HepG2 (cell line): Measurements from ENCODE around the gene DELE1. TPM values are rescaled to one million over a fixed set of nuclear protein-coding genes. Genes with fewer than 3 reads are reported as not detected.
A peak's percentile ranks its signal among the peaks of the same experiment; 100 is the strongest.

ENCODE experiments used
- CBX1 ChIP-seq: IDR thresholded peaks from one replicate; pipeline ENCODE4 v1.6.1; 2016; ENCODE audit warnings: antibody characterized with exemption, low read depth
- KAT7 ChIP-seq: IDR thresholded peaks from 2 replicates; pipeline ENCODE4 v1.6.1; 2018; ENCODE audit warnings: borderline replicate concordance, missing compliant biosample characterization
- MTF1 ChIP-seq: sonication (generic); formaldehyde crosslinking; IDR thresholded peaks from 2 replicates; pipeline ENCODE4 v1.5.0; 2020; ENCODE audit warnings: missing genetic modification reagents
- PREB ChIP-seq: sonication (generic); formaldehyde crosslinking; IDR thresholded peaks from 2 replicates; pipeline ENCODE4 v1.4.0; 2020; ENCODE audit warnings: missing genetic modification reagents
- REL ChIP-seq: sonication (generic); formaldehyde crosslinking; conservative IDR thresholded peaks from 2 replicates; pipeline ENCODE4 v1.8.0; 2022; ENCODE audit warnings: mild to moderate bottlenecking, missing genetic modification reagents, moderate library complexity
- RXRA ChIP-seq: sonication (generic); formaldehyde crosslinking; IDR thresholded peaks from 2 replicates; pipeline ENCODE4 v1.5.1; 2020; ENCODE audit warnings: missing genetic modification reagents
- TOPORS ChIP-seq: sonication (generic); formaldehyde crosslinking; IDR thresholded peaks from 2 replicates; pipeline ENCODE4 v1.8.0; 2023; ENCODE audit warnings: mild to moderate bottlenecking, missing genetic modification reagents
- U2AF1 ChIP-seq: fragments of 200-400 bp; formaldehyde crosslinking; optimal IDR thresholded peaks from 2 replicates; pipeline ENCODE3; 2017; ENCODE audit warnings: mild to moderate bottlenecking, low read depth, low read length
- ZNF121 ChIP-seq: sonication (generic); formaldehyde crosslinking; IDR thresholded peaks from 2 replicates; pipeline ENCODE4 v1.5.0; 2020; ENCODE audit warnings: mild to moderate bottlenecking, missing genetic modification reagents
- ZNF136 ChIP-seq: sonication (generic); formaldehyde crosslinking; IDR thresholded peaks from 2 replicates; pipeline ENCODE4 v1.8.1; 2022; ENCODE audit warnings: low read depth, mild to moderate bottlenecking, moderate library complexity, missing genetic modification reagents
- ZNF256 ChIP-seq: sonication (generic); formaldehyde crosslinking; conservative IDR thresholded peaks from 2 replicates; pipeline ENCODE4 v1.4.0; 2020; ENCODE audit warnings: missing genetic modification reagents
- ZNF383 ChIP-seq: sonication (generic); formaldehyde crosslinking; IDR thresholded peaks from 2 replicates; pipeline ENCODE4 v1.4.0; 2020; ENCODE audit warnings: missing genetic modification reagents, mild to moderate bottlenecking, borderline replicate concordance
- ZNF746 ChIP-seq: sonication (generic); formaldehyde crosslinking; IDR thresholded peaks from 2 replicates; pipeline ENCODE4 v1.8.0; 2022; ENCODE audit warnings: mild to moderate bottlenecking, missing genetic modification reagents
- ZSCAN29 ChIP-seq: sonication (generic); formaldehyde crosslinking; conservative IDR thresholded peaks from 2 replicates; pipeline ENCODE4 v1.4.0; 2020; ENCODE audit warnings: mild to moderate bottlenecking, missing genetic modification reagents
- polyA plus RNA-seq, 8 experiments: library from polyadenylated mRNA; depleted of rRNA in 3 of 8; stranded (reverse) in 7 of 8; unstranded in 1 of 8; fragments of >200 nt; fragmentation: Illumina TruSeq in 4 of 8; extraction: Trizol in 4 of 8; gene quantifications; 2 replicates each; pipeline versions ENCODE4 v1.2.1 to v1.2.3, GENCODE V29; 2011 to 2016; ENCODE audit warnings: low read depth in 4 of 8, missing spikeins in 1 of 8, mixed read lengths in 1 of 8; ENCODE audit not compliant: insufficient read depth in 1 of 8
- total RNA-seq, 5 experiments: library from RNA; depleted of rRNA; stranded (reverse); fragments of >200 nt; fragmentation: Illumina TruSeq; extraction: Trizol; gene quantifications; 2 replicates each; pipeline ENCODE4 v1.2.3, GENCODE V29; 2016; ENCODE audit warnings: low read depth in 1 of 5
- TF ChIP-seq, protein P1 (sequence below), 2 experiments: sonication (generic) in 1 of 2; formaldehyde crosslinking in 1 of 2; IDR thresholded peaks; 2 replicates each; pipeline versions ENCODE4 v1.6.1 to v1.9.0; 2014 to 2022; ENCODE audit warnings: antibody characterized with exemption in 1 of 2, borderline replicate concordance in 1 of 2, inconsistent platforms in 1 of 2, low read depth in 1 of 2, missing genetic modification reagents in 1 of 2
- TF ChIP-seq, protein P2 (sequence below): sonication (generic); formaldehyde crosslinking; IDR thresholded peaks from 2 replicates; pipeline ENCODE4; 2020; ENCODE audit warnings: missing genetic modification reagents, mild to moderate bottlenecking, borderline replicate concordance
- TF ChIP-seq, protein P3 (sequence below): sonication (generic); formaldehyde crosslinking; IDR thresholded peaks from 2 replicates; pipeline ENCODE4 v1.9.0; 2021; ENCODE audit warnings: missing genetic modification reagents, mild to moderate bottlenecking, borderline replicate concordance

DELE1 gene
- total and polyA plus RNA-seq, 2 of the 13 experiments (the other 11 are each of a cell fraction or from before 2014, with no cell fraction given), result 57.5 to 90.3 TPM

DNA sequence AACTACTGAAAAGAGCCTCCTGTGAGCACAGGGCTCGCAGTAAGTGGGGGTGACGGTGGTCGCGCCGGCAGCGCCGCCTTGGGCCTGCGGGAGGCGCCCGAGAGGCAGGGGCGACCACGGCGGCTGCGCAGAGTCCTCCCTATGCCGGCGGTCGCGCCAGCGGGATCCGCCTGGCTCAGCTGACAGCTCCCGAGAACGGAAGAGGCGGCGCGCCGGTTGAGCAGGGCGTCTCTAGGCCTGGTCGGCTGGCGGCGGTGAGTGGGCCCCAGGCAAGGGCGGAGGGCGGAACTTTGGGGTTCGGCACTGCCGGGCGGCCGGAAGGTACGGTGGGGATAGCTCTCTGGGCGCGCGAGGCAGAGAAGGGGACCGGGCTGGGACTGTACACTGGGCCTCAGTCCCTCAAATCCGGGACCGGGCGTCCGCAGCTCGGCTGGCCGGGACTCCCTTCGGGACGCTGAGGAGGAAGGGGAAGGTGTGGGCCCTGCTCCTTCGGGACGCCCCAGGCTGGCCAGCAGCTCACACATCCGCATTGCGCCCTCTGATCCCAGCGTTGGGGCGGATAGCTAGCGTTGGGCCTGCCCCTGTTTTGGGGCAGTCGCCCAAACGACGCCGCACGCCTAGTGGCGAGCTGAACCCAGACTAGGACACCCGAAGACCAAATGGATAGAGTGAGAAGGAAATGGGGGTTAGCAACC is 45.4 kb downstream of the DELE1 start, which contains the start of gene RNF14 (continued):
- TF ChIP-seq MTF1, result no peak
- TF ChIP-seq, protein P1, sequence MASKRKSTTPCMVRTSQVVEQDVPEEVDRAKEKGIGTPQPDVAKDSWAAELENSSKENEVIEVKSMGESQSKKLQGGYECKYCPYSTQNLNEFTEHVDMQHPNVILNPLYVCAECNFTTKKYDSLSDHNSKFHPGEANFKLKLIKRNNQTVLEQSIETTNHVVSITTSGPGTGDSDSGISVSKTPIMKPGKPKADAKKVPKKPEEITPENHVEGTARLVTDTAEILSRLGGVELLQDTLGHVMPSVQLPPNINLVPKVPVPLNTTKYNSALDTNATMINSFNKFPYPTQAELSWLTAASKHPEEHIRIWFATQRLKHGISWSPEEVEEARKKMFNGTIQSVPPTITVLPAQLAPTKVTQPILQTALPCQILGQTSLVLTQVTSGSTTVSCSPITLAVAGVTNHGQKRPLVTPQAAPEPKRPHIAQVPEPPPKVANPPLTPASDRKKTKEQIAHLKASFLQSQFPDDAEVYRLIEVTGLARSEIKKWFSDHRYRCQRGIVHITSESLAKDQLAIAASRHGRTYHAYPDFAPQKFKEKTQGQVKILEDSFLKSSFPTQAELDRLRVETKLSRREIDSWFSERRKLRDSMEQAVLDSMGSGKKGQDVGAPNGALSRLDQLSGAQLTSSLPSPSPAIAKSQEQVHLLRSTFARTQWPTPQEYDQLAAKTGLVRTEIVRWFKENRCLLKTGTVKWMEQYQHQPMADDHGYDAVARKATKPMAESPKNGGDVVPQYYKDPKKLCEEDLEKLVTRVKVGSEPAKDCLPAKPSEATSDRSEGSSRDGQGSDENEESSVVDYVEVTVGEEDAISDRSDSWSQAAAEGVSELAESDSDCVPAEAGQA (IDR thresholded peaks at IDR 0.05; ENCODE audit: low read depth), result no peak
- TF ChIP-seq, protein P1 (CRISPR knock-in tag; IDR thresholded peaks at IDR 0.05; ENCODE audit: borderline replicate concordance), result 0 out of 2 replicates have a peak, but pooled peaks have one; percentile 60
- TF ChIP-seq ZNF746 (CRISPR knock-in tag), result peak; percentile 62
- peak; percentile 57 for TF ChIP-seq CBX1
- peak; percentile 85 for TF ChIP-seq ZSCAN29 (CRISPR knock-in tag)
- peak; percentile 55; the same call in 1 of the 2 replicates for TF ChIP-seq ZNF136 (CRISPR knock-in tag)
- TF ChIP-seq, protein P2, sequence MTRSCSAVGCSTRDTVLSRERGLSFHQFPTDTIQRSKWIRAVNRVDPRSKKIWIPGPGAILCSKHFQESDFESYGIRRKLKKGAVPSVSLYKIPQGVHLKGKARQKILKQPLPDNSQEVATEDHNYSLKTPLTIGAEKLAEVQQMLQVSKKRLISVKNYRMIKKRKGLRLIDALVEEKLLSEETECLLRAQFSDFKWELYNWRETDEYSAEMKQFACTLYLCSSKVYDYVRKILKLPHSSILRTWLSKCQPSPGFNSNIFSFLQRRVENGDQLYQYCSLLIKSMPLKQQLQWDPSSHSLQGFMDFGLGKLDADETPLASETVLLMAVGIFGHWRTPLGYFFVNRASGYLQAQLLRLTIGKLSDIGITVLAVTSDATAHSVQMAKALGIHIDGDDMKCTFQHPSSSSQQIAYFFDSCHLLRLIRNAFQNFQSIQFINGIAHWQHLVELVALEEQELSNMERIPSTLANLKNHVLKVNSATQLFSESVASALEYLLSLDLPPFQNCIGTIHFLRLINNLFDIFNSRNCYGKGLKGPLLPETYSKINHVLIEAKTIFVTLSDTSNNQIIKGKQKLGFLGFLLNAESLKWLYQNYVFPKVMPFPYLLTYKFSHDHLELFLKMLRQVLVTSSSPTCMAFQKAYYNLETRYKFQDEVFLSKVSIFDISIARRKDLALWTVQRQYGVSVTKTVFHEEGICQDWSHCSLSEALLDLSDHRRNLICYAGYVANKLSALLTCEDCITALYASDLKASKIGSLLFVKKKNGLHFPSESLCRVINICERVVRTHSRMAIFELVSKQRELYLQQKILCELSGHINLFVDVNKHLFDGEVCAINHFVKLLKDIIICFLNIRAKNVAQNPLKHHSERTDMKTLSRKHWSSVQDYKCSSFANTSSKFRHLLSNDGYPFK, result peak; percentile 87
- TF ChIP-seq RXRA (CRISPR knock-in tag), result peak; percentile 74
- 0 out of 2 replicates have a peak, but pooled peaks have one; percentile 54 for TF ChIP-seq ZNF256 (CRISPR knock-in tag)
- TF ChIP-seq ZNF121 (CRISPR knock-in tag), result no peak
- peak; percentile 71; the same call in 1 of the 2 replicates for TF ChIP-seq TOPORS
- TF ChIP-seq ZNF383, result 0 out of 2 replicates have a peak, but pooled peaks have one; percentile 79
- TF ChIP-seq REL, result peak; percentile 74; the same call in 1 of the 2 replicates
- TF ChIP-seq, protein P3, sequence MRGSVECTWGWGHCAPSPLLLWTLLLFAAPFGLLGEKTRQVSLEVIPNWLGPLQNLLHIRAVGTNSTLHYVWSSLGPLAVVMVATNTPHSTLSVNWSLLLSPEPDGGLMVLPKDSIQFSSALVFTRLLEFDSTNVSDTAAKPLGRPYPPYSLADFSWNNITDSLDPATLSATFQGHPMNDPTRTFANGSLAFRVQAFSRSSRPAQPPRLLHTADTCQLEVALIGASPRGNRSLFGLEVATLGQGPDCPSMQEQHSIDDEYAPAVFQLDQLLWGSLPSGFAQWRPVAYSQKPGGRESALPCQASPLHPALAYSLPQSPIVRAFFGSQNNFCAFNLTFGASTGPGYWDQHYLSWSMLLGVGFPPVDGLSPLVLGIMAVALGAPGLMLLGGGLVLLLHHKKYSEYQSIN (CRISPR knock-in tag), result no peak
- TF ChIP-seq KAT7 (CRISPR knock-in tag), result peak; percentile 44; the same call in 1 of the 2 replicates
- TF ChIP-seq PREB (CRISPR knock-in tag), result no peak
- peak; percentile 93 for TF ChIP-seq U2AF1
